ENCODE data around the gene TRPM3. TPM values are rescaled to one million over a fixed set of nuclear protein-coding genes. Genes with fewer than 3 reads are reported as not detected.
"Not testable (repeated sequence)": the region's sequence is repeated elsewhere in the genome, so short reads cannot be mapped to it uniquely, and the experiment has no call there.

TRPM3 gene
- total RNA-seq, 1 donor from 2014 or later = 0.35 TPM

GRCh38 chr9:70749066-70749465 lies 372.4 kb downstream of the TRPM3 start:
- TF ChIP-seq CTCF (IDR thresholded peaks at IDR 0.05) = no peak
- DNase-seq (no peak), ATAC-seq (no peak)
- Histone ChIP-seq H3K27ac (no peak overlapping the region), H3K4me3 (no peak overlapping the region), H3K36me3 (no peaks in the 10 kb centered on the region), H3K9me3 (no peaks in the 10 kb centered on the region), H3K27me3 (no peaks in the 10 kb centered on the region), H3K4me1 (no peaks in the 10 kb centered on the region)
- intact Hi-C loops (cut with DNase I) = no loop called here

- DNase-seq (no peak), ATAC-seq (no peak)
- no peak overlapping the region for H3K4me3 ChIP-seq
- H3K4me1 ChIP-seq = no peaks in the 10 kb centered on the region
- intact Hi-C loops (cut with DNase I) = no loop called here
- H3K9me3 ChIP-seq = no peaks in the 10 kb centered on the region
- no peak overlapping the region for H3K27ac ChIP-seq
- no peaks in the 10 kb centered on the region for H3K36me3 ChIP-seq
- H3K27me3 ChIP-seq = no peaks in the 10 kb centered on the region
- no peak for TF ChIP-seq CTCF (IDR thresholded peaks at IDR 0.05)
Measured at GRCh38 chr9:70747261-70747718, 374.1 kb downstream of the TRPM3 start.

DNA sequence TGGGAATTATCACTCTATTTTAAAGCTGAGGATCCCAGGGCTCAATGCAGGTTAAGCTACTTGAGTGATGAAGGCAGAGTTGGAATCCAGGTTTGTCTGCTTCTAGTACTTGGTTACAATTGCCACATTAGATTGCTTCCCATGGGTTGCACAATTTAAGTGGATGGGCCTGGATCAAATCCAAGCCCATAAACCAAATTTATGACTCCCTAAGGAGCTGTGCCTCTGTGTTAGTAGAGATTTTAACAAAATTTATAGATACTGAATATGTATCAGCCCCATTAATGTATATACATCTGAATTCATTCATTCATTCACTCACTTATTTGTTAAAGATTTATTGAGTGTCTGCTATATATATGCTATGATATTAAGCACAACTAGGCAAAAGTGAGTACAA lies 374.7 kb downstream of the TRPM3 start:
- Histone ChIP-seq H3K27ac (no peak overlapping the region), H3K9me3 (no peaks in the 10 kb centered on the region), H3K4me1 (no peaks in the 10 kb centered on the region), H3K4me3 (no peak overlapping the region), H3K27me3 (no peaks in the 10 kb centered on the region), H3K36me3 (no peaks in the 10 kb centered on the region)
- no peak for TF ChIP-seq CTCF (IDR thresholded peaks at IDR 0.05)
- ATAC-seq (no peak), DNase-seq (no peak)
- intact Hi-C loops (cut with DNase I) = no loop called here

DNA sequence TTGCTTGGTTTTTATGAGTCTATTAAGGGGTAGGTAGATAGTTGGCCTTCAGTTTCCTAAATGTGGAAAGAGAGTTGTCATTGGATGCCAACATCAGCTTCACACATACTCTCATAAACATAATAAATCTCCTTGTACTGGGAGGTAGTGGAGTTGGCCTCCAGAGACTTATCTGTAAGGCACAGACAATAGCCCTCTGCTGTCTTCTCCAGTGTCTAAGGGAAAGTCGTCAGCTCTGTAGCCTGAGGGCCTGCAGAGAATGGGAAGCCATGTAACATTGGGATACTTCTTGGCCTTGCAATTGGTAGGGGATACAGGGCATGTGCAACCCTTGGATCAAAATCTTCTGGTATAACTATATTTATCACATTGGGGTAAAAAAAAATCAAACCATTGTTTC lies 375.1 kb downstream of the TRPM3 start:
- H3K27ac ChIP-seq = no peak overlapping the region
- no peak overlapping the region for H3K4me3 ChIP-seq
- H3K9me3 ChIP-seq = no peaks in the 10 kb centered on the region
- H3K27me3 ChIP-seq = no peaks in the 10 kb centered on the region
- H3K4me1 ChIP-seq = no peaks in the 10 kb centered on the region
- DNase-seq (no peak), ATAC-seq (no peak)
- no peak for TF ChIP-seq CTCF (IDR thresholded peaks at IDR 0.05)
- intact Hi-C loops (cut with DNase I) = no loop called here
- no peaks in the 10 kb centered on the region for H3K36me3 ChIP-seq

- H3K36me3 ChIP-seq; H3K9me3 ChIP-seq; ATAC-seq; DNase-seq; H3K27me3 ChIP-seq; H3K27ac ChIP-seq; H3K4me1 ChIP-seq; intact Hi-C loops (cut with DNase I); H3K4me3 ChIP-seq: not testable (repeated sequence)
Measured at GRCh38 chr9:70724794-70725193, 396.6 kb downstream of the TRPM3 start.

GRCh38 chr9:70724025-70724424 lies 397.4 kb downstream of the TRPM3 start:
- H3K27ac ChIP-seq; ATAC-seq; DNase-seq; H3K27me3 ChIP-seq; H3K4me1 ChIP-seq; H3K36me3 ChIP-seq; H3K4me3 ChIP-seq; H3K9me3 ChIP-seq; intact Hi-C loops (cut with DNase I): not testable (repeated sequence)

- H3K4me1 ChIP-seq; H3K9me3 ChIP-seq; ATAC-seq; H3K27me3 ChIP-seq; intact Hi-C loops (cut with DNase I); H3K27ac ChIP-seq; DNase-seq; H3K36me3 ChIP-seq; H3K4me3 ChIP-seq: not testable (repeated sequence)
Measured at GRCh38 chr9:70706797-70707196, 414.6 kb downstream of the TRPM3 start.

All from upper lobe of right lung (tissue), 1 donor.